Testis (tissue), 2 donors: ENCODE results near the gene MAN1B1.
"Not testable (repeated sequence)": the region's sequence is repeated elsewhere in the genome, so short reads cannot be mapped to it uniquely, and the experiment has no call there.

Experiments
- CTCF ChIP-seq, 3 experiments: fragments of 450-650 bp in 2 of 3; fragments of 200-600 bp in 1 of 3; sonication (generic) in 1 of 3; IDR thresholded peaks; one replicate each; pipeline ENCODE4 v1.5.1; 2016 to 2019; ENCODE audit warnings: antibody characterized with exemption in 3 of 3, mild to moderate bottlenecking in 2 of 3, moderate library complexity in 1 of 3
- POLR2A ChIP-seq: fragments of 450-650 bp; IDR thresholded peaks from one replicate; pipeline ENCODE4 v1.6.1; 2017; ENCODE audit warnings: antibody characterized with exemption, mild to moderate bottlenecking, moderate library complexity

GRCh38 chr9:137118092-137118603, 31.4 kb downstream of the MAN1B1 start:
- not testable (repeated sequence) for TF ChIP-seq POLR2A; CTCF (IDR thresholded peaks at IDR 0.05)
